H4 (cell line): Measurements from ENCODE around the gene ULK2. TPM values are rescaled to one million over a fixed set of nuclear protein-coding genes. Genes with fewer than 3 reads are reported as not detected.
"Not testable (repeated sequence)": the region's sequence is repeated elsewhere in the genome, so short reads cannot be mapped to it uniquely, and the experiment has no call there.

Source experiments
- DNase-seq: peaks from one replicate; pipeline ENCODE4 v3.0.0-alpha.2; 2015; ENCODE audit warnings: low spot score
- total RNA-seq: library from RNA; depleted of rRNA; stranded (reverse); fragments of >200 nt; shearing (Covaris generic); gene quantifications from 2 replicates; pipeline ENCODE4 v1.2.3, GENCODE V29; 2014

The ULK2 gene
- total RNA-seq, 1 experiment from 2014 or later = 8.0 TPM

DNA sequence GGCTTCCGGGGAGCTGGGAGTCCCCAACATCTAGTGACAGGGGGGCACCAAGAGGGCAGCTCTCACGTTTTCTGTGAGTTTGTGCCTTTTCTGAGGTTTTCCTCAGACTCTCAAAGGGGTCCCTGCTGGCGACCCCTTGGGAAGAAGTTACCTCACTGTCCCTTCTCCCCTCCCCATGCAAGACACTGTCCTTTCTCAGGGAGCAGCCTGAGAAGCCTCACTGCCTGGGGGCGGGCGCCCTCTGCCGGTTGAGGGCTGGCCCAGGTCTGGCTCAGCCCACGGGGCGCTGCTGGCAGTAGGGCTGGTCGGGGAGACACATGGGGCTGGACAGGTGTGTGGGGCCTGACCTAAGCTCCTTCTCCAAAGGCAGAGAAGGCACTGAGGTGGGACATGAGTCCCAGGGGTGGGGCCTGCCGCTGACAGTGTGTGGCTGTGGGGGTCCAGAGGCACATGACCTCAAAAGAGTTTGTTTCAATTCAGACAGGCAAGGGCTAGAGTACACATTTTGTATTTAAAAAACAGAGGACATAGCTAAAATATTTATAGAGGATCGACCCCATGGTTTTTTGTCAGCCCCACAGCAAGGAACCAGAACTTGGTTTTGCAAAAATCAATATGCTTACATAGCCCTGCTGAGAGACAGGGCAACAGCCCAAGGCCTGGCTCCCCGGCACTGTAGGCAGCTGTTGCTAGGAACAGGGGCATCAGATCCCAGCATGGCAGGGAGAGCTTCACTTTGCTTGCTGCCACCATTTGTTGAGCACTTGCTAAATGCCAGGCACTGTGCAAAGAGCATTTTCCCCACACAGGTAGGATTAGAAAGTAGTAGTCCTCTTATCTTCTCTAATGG, 101.1 kb downstream of the ULK2 start:
- peak; percentile 58 for DNase-seq

DNA sequence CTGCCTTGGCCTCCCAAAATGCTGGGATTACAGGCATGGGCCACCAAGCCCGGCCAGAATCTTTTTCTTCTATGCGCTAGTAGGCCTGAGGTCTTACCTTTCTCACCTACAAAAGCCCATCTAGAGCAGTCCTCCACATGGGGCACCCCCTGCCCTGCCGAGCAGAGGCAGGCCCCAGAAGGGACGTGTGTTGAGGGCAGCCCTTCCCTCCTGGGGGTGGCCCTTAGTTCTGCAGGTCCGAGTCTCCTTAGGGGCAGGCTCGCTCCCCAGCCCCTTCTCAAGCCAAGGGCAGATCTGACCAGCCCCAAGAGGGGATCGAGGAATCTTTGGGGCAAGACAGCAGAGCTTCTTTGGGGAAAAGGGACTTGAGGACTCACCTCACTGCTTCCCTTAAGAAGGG, 101.7 kb downstream of the ULK2 start:
- DNase-seq = no peak

DNA sequence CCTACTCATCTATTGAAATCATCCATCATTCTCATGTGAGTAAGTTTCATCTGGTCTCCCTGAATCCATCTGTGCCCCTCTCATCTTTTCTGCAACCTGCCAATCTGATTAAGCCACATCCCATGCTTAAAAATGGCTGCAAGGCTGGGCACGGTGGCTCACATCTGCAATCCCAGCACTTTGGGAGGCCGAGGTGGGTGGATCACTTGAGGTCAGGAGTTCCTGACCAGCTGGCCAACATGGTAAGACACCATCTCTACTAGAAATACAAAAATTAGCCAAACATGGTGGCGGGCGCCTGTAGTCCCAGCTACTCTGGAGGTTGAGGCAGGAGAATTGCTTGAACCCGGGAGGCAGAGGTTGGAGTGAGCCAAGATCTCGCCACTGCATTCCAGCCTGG, 103.7 kb downstream of the ULK2 start:
- not testable (repeated sequence) for DNase-seq

DNA sequence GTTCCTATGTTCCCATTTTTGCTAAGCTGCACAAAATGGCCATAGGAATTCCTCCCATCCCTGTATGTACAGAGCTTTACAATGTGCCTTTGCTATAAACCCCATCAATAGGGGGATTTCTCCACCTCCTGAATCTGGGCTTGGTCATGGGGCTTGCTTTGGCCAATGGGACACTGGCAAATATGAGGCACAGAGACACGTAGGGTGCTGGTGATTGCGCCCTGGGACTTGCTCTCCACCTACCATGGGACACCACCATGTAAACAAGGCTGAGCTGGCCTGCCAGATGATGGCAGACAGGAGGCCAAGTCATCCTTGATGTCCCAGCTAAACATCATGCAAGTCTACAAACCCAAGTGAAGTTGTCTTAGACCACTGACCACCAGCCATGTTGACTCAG, 104.3 kb downstream of the ULK2 start:
- DNase-seq = no peak

DNA sequence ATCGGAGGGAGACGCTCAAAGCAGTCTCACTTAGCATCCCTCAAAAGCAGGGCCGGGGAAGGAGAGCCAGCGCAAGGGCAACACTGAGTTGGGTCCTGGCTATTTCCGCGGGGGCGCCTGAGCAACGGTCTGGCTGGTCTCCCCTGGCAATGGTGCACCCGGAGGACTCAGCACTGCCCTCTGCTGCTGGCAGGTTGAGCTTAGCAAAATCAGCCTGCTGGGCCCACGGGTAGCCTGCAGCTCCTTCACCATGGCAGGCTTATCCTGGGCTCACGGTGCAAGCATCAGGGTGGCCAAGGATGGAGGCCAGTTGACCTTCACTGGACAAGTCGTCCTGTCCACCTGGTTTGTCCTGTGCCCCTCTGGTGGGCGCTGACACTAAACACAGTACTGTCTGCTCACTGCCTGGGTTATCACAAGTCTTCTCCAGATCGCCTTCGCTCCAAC, 105.2 kb downstream of the ULK2 start:
- DNase-seq = peak; percentile 70

DNA sequence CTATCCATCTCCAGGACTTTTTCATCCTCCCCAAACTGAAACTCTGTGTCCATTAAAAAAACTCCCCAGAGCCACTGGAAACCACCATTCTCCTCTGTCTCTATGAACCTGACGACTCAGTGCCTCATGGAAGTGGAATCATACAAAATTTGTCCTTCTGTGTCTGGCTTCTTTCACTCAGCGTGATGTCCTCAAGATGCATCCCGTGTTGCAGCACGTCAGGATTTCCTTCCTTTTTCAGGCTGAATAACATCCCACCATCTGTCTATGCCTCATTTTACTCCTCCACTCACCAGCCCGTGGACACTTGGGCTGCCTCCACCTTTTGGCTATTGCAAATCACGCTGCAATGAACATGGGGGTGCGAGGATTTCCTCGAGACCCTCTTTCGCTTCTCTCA, 107.0 kb downstream of the ULK2 start:
- no peak for DNase-seq

DNA sequence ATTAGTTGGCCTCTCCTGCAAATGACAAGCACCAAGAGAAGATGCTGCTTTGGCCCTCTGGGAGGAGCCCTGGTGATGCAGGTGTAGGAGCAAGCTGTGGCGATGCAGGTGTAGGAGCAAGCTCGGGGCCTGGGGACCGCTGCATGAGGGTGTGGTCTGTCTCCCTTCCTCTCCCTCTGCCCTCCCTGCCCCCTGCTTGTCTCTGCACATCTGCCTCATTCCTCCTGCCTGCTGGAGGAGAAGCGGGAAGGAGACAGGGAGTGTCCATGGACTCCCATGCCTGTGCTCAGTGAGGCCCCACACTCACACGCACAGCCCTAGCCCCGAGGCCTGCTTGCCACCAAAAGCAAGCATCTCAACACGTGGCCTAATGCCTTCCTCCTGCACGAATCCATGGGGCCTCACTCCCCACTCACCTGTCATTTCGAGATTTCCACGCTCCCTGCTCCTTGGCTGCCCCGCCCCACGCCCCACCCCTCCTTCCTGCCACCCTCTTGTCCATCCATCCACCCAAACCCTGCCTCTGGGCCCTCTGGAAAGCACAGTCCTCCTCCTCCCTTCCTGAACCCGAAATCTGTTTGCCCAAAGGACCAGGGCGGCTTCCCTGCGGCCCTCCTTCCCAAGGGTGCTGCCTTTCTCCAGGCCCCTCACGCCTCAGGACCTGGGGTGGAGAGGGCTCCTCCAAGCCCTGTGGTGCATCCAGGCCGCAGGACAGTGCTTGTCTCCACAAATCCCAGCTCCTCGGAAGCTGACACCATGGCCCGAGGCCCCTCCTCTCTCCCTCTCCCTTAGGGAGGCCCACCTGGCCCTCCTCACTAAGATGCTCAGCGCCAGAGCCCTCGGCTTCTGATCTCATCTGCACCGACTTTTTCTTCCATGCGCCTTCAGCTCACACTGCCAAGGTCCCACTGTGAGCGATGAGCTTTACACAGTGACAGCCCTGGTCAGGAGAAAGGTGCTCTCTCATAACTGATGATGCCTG, 107.9 kb downstream of the ULK2 start:
- no peak for DNase-seq

DNA sequence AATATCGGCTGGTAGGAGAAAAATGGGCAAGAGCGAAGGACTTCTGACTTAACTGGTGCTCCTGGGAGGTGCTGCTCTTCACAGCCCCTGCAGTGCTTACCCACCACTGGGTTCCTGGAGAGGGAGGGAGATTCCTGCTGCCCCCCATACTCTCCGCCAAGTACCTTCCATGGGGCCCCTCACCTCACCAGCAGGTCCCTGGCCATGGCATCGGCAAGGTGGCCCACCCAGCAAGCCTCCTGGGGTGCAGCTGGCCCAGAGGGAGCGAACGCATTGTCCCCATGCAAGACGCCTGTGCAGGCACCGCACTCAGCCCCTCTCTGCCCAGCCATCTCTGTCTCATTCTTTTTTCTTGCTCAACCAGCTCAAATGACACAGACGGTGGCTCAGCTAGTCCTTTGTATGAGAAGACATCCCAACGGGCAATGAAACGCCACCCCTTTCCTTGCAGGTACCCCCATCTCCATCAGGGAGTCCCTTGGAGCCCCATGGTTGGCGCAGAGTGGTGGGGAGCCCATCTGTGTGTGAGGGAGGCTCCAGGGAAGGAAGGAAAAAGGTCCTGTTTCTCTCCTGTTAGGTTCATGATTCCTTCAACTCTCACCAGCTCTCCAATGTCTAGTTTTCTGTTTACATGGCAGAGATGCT, 110.1 kb downstream of the ULK2 start:
- DNase-seq = no peak

DNA sequence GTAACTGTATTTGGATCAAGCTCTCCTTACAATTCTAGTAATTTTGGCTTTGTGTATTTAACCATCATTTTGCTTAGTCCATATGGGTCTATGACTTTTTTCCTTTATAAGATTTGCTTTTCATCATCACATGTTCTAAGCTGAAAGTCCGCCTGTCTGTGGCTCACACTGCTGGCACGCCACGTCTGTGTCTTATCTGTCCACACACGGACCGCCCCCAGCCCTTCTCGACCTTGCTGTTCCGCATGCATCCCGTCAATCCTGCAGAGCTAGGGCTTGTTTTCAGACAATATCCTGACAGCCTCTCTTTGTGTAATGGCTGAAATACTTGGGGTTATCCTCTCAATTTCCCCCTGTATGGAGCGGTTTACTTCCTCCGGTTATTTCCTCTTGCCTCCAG, 111.2 kb downstream of the ULK2 start:
- DNase-seq = no peak

DNA sequence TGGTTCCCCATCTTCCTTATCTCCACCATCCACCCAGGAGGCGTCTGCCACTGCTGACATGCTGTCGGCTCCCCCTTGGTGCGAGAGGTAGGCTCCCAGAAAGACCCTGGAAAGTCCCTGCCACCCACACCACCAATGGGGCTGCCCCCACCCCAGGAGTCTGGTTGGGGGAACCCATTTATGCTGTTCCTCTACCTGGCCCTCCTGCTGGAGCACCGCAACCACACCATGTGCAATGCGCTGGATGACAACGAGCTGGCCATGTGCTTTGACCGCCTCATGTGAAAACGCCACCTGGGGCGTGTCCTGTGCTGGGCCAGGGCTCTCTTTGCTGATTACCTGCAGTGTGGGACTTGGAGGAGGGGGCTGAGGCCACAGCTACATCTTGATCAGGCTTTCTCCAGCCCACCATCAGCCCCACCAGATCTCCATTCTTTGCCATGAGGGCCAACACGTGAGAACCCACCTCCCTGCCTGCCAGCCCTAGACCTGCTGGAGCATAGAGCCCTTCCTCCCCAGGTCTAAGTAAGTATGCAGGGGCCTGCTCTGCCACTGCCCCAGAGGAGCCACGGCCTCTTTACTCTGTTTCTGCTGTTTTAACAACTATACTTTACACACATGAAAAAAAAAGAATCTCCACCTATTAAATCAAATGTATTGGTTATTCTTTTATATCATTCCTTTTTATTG, 111.8 kb downstream of the ULK2 start:
- no peak for DNase-seq

DNA sequence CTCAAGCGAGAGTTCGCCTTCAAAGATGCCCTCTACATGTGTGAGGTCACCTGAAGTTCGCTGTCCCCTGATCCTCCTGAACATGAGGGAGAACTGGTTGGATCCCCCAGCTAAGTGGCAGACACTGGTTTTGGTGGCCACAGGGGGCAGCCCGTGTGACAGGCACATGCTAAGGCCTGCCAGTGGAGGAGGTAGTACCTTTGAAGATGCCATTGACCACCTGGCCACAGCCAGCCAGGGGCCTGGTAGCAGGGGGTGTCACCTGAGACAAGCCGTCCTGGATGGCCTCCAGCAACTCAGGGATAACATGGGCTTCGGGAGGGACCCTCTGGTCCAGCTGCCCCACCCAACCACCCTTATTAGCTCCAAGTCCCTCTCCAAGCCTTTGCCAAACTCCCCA, 112.3 kb downstream of the ULK2 start:
- no peak for DNase-seq

DNA sequence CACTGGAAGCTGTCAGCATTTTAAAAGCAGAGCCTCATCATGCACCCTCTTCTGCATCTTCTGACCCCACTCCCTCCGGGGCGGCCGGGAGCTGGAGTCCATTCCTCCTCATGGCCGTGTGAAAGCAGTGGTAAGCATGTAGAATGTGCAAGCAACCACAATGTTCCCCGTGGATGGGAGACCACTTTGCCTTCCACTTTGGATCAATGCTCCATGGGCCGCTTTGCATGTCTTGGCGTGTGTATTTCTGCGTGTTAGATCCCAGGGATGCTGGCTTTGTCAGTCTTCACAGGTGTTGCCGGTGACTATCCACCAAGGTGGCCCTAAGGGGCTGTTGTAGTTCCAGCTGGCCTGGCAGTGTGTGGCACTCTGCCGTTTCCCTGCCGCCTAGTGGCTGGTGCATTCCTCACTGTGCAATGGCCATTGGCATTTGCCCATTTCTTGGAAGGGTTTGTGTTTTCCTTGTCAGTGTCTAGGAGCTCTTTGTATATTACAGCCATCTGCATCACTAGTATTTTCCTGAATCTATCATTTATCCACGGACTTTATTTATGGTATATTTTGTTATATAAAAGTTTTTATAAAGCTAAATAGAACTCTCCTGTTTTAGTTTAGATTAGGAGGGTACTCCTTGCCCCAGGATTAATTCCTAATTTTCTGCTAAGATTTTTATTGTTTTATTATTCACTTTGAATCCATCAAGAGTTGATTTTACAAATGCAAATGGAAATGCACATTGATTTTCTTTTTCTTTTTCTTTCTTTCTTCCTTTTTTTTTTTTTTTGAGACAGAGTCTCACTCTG, 113.9 kb downstream of the ULK2 start:
- peak; percentile 86 for DNase-seq

DNA sequence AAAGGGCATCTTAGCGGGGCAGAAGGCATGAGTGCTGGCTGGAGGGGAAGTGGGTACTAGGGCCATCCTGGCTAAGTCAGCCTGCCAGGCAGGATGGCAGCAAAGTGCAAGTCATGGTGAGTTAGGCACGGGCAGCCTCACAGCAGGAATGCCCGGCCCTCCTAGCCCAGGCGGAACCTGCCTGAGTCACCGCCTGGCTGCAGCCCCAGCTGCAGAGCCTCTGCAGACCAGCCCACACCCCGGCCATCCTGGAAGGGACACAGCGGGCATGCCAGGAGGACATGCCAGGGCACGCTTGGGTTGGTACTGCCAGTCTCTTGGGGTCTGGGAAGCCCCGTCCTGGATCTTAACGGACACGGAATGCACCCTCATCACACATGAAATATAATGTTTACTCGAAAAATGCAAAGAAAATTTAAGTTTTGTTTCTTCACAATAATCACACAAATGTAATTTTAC, 114.7 kb downstream of the ULK2 start:
- peak; percentile 98 for DNase-seq

DNA sequence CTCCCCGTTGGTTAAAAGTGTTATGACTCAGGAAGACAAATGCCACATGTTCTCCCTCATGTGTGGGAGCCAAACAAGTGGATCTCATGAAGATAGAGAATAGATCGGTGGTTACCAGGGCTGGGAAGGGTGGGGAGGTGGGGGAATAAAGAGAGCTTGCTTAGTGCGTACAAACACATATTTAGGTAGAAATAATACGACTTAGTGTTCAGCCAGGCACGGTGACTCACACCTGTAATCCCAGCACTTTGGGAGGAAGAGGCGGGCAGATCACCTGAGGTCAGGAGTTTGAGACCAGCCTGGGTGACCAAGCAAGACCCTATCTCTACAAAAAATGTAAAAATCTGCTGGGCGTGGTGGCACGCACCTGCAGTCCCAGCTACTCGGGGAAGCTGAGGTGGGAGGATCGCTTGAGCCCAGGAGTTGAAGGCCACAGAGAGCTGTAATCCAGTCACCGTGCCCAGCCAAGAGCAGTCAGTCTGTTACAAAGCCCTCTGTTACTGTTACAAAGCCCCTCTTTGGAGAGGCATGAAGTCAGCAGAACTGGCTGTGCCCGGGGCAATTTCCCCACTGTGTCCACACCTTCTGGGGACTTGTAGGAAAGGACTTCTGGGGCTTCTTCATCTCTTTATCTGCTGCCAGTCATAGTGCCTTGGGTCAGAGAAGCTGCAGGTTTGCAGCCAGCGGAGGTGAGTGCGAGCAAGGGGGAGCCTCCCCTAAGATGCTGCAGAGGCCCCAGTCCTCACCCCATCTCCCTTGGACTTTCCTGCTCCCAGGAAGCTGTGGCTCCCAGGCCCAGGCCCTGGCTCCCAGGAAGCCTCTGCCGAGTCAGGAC, 115.3 kb downstream of the ULK2 start:
- peak; percentile 51 for DNase-seq

DNA sequence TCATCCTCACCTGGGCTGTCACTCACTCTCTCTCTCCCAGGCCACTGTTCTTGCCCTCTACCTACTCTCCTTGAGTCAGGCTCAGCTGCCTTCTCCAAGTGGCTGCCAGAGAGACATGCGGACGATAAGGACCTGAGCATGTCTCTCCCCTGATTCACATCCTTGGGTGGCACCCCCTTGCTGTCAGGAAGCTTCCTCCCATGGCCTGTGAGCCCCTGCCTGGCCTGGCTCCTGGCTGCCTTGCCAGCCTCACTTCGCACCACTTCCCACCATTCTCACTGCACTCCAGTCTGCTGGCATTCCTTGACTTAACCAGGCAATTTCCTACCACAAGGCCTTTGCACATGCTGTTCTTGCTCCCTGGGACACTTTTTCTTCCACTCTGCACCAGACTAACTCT, 116.9 kb downstream of the ULK2 start:
- DNase-seq = no peak

DNA sequence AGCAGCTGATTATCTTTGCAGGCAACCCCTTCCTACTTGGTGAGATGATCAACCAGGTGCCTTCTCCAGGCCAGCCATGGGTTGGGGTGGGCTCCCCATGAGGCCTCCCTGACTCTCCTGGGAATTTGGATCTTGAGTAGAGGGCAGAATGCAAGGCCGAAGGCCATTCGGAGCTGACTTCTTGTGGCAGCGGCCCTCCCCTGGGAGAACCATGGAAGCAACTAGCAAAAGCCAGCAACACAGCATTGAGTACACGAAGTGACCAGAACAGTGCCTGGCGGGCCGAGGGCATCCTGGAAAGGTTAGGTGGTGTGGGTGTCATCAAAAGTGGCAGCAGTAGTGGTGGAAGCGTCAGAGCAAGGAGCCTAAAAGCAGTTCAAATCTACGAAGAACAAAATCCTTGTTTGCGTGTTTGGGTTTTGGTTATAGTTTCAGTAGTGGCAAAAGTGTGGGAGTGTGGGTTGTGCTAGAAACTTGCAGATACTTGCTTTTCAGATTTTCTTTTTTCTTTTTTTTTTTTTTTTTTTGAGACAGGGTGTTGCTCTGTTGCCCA, 117.6 kb downstream of the ULK2 start:
- no peak for DNase-seq

DNA sequence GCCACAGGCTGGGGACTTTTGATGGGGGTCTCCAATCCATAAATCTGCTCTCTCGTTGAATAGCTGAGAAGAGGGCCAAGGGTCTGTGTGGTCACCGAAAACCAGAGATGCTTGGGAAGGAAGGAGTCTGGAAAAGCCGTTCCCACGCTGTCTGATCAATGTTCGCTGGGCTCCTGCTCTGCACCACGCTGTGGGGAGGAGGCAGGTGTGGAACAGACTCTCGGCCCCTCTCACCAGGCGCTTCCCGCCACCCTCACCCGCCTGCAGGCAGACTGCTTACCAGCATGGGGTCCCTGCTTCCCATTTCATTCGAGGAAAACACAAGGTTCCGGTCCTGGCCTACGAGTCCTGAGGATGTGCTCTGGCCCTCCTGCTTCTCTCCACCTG, 118.9 kb downstream of the ULK2 start:
- DNase-seq = no peak

DNA sequence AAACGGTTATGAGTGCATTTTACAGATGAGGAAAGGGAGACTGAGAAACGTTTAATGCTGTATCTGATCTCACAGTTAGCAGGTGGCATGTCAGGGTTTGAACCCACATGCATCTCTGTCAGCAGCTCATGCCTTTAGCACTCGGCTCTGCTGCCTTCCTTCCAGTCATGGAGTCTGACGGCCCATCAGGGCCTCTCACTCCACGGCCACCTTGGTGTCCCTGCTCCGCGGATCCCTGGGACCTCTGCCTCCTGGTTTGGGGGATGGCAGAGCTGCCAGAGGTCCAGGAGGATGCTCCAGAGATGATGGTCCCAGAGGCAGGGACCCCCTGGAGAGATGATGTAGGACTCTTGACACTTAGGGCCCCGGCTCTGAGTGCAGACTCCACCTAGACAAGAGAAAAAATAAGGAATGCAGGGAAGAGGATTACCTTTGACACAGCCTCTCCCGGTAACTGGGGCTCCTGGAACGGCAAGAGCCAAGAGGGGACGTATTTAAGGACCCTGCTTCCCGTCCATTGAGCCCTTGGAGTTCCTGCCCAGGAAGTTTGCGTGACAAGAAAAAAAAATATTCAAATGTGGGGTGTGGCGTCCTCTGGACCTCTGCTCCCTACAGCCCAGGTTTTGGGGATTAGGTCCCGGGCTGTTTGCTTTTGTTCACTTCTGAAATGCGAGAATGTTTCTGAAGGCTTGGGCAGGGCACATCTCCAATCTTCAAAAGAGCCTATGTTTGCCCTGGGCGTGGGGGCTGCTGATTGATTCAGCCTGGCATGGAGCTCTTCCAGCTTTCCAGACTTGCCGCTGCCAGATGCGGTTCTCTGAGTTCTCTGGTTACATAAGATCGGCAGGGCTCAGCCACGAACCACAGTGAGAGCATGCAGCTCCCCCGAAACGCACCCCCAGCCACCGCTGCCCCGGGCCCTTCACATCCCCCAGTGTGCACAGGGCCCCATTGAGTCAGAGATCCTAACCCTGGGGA, 119.6 kb downstream of the ULK2 start, which contains the start of gene ALDH3A1:
Gene ALDH3A1 (minus strand): TSS at position 470 of the 978 bp plus-strand sequence. CDS start 3,169 bp downstream, outside the sequence.
- DNase-seq = peak; percentile 80
